Keratinocyte (primary cell): ENCODE data around the gene PARL. TPM values are rescaled to one million over a fixed set of nuclear protein-coding genes. Genes with fewer than 3 reads are reported as not detected.

Experiments
- DNase-seq: peaks from one replicate; pipeline ENCODE4 v3.0.0-alpha.2; 2011; ENCODE audit warnings: low read depth, missing footprints, low spot score
- FAIRE-seq: peaks from 2 replicates; lab custom pipeline; 2011; peaks lifted over from hg19 to GRCh38; lab: Jason Lieb, UNC
- H2AFZ ChIP-seq: 2 replicates; pipeline ENCODE4 v1.6.0; 2012; ENCODE audit warnings: low read length, control low read depth, inconsistent platforms; ENCODE audit not compliant: control insufficient read depth
- H3K27ac ChIP-seq: 2 replicates; pipeline ENCODE4 v1.5.1; 2011; ENCODE audit warnings: low read length; ENCODE audit not compliant: control insufficient read depth, insufficient read depth
- H3K27me3 ChIP-seq: 3 replicates; pipeline ENCODE4 v1.6.0; 2011; ENCODE audit warnings: low read length; ENCODE audit not compliant: control insufficient read depth, insufficient read depth; ENCODE audit errors: extremely low read depth
- H3K36me3 ChIP-seq, 2 experiments: 2 replicates in 1 of 2; 3 replicates in 1 of 2; pipeline ENCODE4 v1.5.1; 2011; ENCODE audit warnings: low read length in 2 of 2, mild to moderate bottlenecking in 1 of 2; ENCODE audit not compliant: control insufficient read depth in 2 of 2, insufficient read depth in 2 of 2; ENCODE audit errors: extremely low read depth in 1 of 2
- H3K4me1 ChIP-seq: 3 replicates; pipeline ENCODE4 v1.5.1; 2011; ENCODE audit warnings: low read length; ENCODE audit not compliant: control insufficient read depth, insufficient read depth; ENCODE audit errors: extremely low read depth
- H3K4me2 ChIP-seq: 3 replicates; pipeline ENCODE4 v1.6.0; 2011; ENCODE audit warnings: low read depth, low read length; ENCODE audit not compliant: control insufficient read depth, insufficient read depth; ENCODE audit errors: extremely low read depth
- H3K4me3 ChIP-seq, 3 experiments: fragments of 200-600 bp in 1 of 3; sonication (generic) in 1 of 3; 2 replicates in 2 of 3; 3 replicates in 1 of 3; pipeline ENCODE4 v1.5.1; 2011 to 2016; ENCODE audit warnings: low read length in 3 of 3, mild to moderate bottlenecking in 3 of 3, control low read depth in 2 of 3, inconsistent platforms in 1 of 3, low read depth in 1 of 3, mixed read lengths in 1 of 3, mixed run types in 1 of 3, moderate library complexity in 1 of 3; ENCODE audit not compliant: control insufficient read depth in 2 of 3, insufficient read depth in 2 of 3; ENCODE audit errors: extremely low read depth in 1 of 3
- H3K79me2 ChIP-seq: 2 replicates; pipeline ENCODE4 v1.6.0; 2012; ENCODE audit warnings: low read length; ENCODE audit not compliant: control insufficient read depth, insufficient read depth
- H3K9ac ChIP-seq: 3 replicates; pipeline ENCODE4 v1.6.0; 2011; ENCODE audit warnings: low read length; ENCODE audit not compliant: control insufficient read depth, insufficient read depth; ENCODE audit errors: extremely low read depth
- H3K9me1 ChIP-seq: 3 replicates; pipeline ENCODE4 v1.6.0; 2011; ENCODE audit warnings: low read length; ENCODE audit not compliant: control insufficient read depth, insufficient read depth; ENCODE audit errors: extremely low read depth
- H3K9me3 ChIP-seq: 2 replicates; pipeline ENCODE4 v1.5.1; 2012; ENCODE audit warnings: low read depth, low read length; ENCODE audit not compliant: control insufficient read depth
- H4K20me1 ChIP-seq: 3 replicates; pipeline ENCODE4 v1.6.0; 2011; ENCODE audit warnings: low read length; ENCODE audit not compliant: control insufficient read depth, insufficient read depth; ENCODE audit errors: extremely low read depth
- CTCF ChIP-seq, 3 experiments: IDR thresholded peaks in 1 of 3; conservative IDR thresholded peaks in 1 of 3; optimal IDR thresholded peaks in 1 of 3; 2 replicates in 2 of 3; 3 replicates in 1 of 3; pipeline versions ENCODE3 to v1.5.1; 2011; ENCODE audit warnings: low read length in 3 of 3, mild to moderate bottlenecking in 3 of 3, moderate library complexity in 2 of 3, control low read depth in 1 of 3, inconsistent platforms in 1 of 3; ENCODE audit not compliant: insufficient read depth in 2 of 3; ENCODE audit errors: extremely low read depth in 1 of 3
- EZH2 ChIP-seq: IDR thresholded peaks from one replicate; pipeline ENCODE4 v1.6.1; 2012; ENCODE audit warnings: inconsistent platforms, mild to moderate bottlenecking, low read length, moderate library complexity
- dilution Hi-C: fragments of 300-500 bp; cut with MboI; formaldehyde crosslinking; loops from one replicate; pipeline ENCODE4 v1.7.0; 2020; ENCODE audit warnings: low sequenced_read_pairs; ENCODE audit not compliant: extremely low pct_ligation_motif_present
- polyA plus RNA-seq, 5 experiments: library from polyadenylated mRNA; depleted of rRNA in 3 of 5; stranded (reverse) in 3 of 5; stranded (forward) in 1 of 5; unstranded in 1 of 5; fragments of >200 nt; gene quantifications; 1 replicate in 1 of 5; 2 replicates in 3 of 5; 3 replicates in 1 of 5; pipeline versions ENCODE4 v1.2.1 to v1.2.3, GENCODE V29; 2011 to 2012; ENCODE audit warnings: missing spikeins in 2 of 5, low read depth in 1 of 5, low replicate concordance in 1 of 5

Gene PARL
- polyA plus RNA-seq, 1 donor (not counting 4 experiments of a cell fraction or from before 2014, with no cell fraction given), result 68.9 TPM

- no peak for FAIRE-seq
- H4K20me1 ChIP-seq, result no peaks in the 10 kb centered on the region
- dilution Hi-C loops, result no loop called here
Measured at GRCh38 chr3:183895774-183896173, 11.1 kb upstream of the PARL start.

GRCh38 chr3:183895296-183895695, 10.6 kb upstream of the PARL start:
- H3K4me3 ChIP-seq, result no peak overlapping the region
- no peaks in the 10 kb centered on the region for H3K36me3 ChIP-seq
- H3K27ac ChIP-seq, result no peak overlapping the region
- H2AFZ ChIP-seq, result no peak overlapping the region
- dilution Hi-C loops, result no loop called here
- no peaks in the 10 kb centered on the region for H3K9me1 ChIP-seq
- FAIRE-seq (no peak), DNase-seq (no peak)
- TF ChIP-seq EZH2 (no peak), CTCF (optimal IDR thresholded peaks at IDR 0.05 in 1 of 3, IDR thresholded peaks at IDR 0.05 in 1 of 3, conservative IDR thresholded peaks at IDR 0.05 in 1 of 3; ENCODE audit: extremely low read depth in 1 of 3, insufficient read depth in 2 of 3, low read length in 3 of 3) (peak; percentile 74 to 81 (median 78))
- H3K27me3 ChIP-seq, result no peaks in the 10 kb centered on the region
- H3K4me1 ChIP-seq, result no peaks in the 10 kb centered on the region
- H3K79me2 ChIP-seq, result no peaks in the 10 kb centered on the region
- no peak overlapping the region for H3K9ac ChIP-seq
- H3K4me2 ChIP-seq, result no peak overlapping the region
- H3K9me3 ChIP-seq, result no peaks in the 10 kb centered on the region
- H4K20me1 ChIP-seq, result no peaks in the 10 kb centered on the region

More at GRCh38 chr3:183895774-183896173, 11.1 kb upstream of the PARL start:
- Histone ChIP-seq H3K4me1 (no peaks in the 10 kb centered on the region), H3K4me3 (no peak overlapping the region), H3K4me2 (no peak overlapping the region), H2AFZ (no peak overlapping the region), H3K9me1 (no peaks in the 10 kb centered on the region), H3K27me3 (no peaks in the 10 kb centered on the region), H3K36me3 (no peaks in the 10 kb centered on the region), H3K79me2 (no peaks in the 10 kb centered on the region), H3K27ac (no peak overlapping the region), H3K9me3 (no peaks in the 10 kb centered on the region), H3K9ac (no peak overlapping the region)
- no peak for TF ChIP-seq CTCF (optimal IDR thresholded peaks at IDR 0.05 in 1 of 3, IDR thresholded peaks at IDR 0.05 in 1 of 3, conservative IDR thresholded peaks at IDR 0.05 in 1 of 3; ENCODE audit: extremely low read depth in 1 of 3, insufficient read depth in 2 of 3, low read length in 3 of 3)
- TF ChIP-seq EZH2, result no peak
- no peak for DNase-seq
